Fibroblast of gingiva (primary cell): ENCODE data around the gene TEX2.

Experiments
- DNase-seq: peaks from one replicate; pipeline ENCODE4 v3.0.0-alpha.2; 2011; ENCODE audit warnings: low read depth

TEX2 gene

GRCh38 chr17:64158406-64158805 lies 104.7 kb downstream of the TEX2 start:
- no peak for DNase-seq

- DNase-seq, result no peak
Measured at GRCh38 chr17:64157669-64158180, 105.3 kb downstream of the TEX2 start.

- DNase-seq, result no peak
Measured at GRCh38 chr17:64156670-64157069, 106.4 kb downstream of the TEX2 start.

- peak; percentile 79 for DNase-seq
Measured at GRCh38 chr17:64155751-64156544, 107.1 kb downstream of the TEX2 start.

GRCh38 chr17:64155129-64155528 lies 107.9 kb downstream of the TEX2 start:
- no peak for DNase-seq

GRCh38 chr17:64154717-64155116 lies 108.3 kb downstream of the TEX2 start:
- DNase-seq, result no peak

GRCh38 chr17:64154313-64154695 lies 108.8 kb downstream of the TEX2 start:
- DNase-seq, result no peak

- no peak for DNase-seq
Measured at GRCh38 chr17:64153565-64154312, 109.3 kb downstream of the TEX2 start.

GRCh38 chr17:64152428-64153125 lies 110.5 kb downstream of the TEX2 start:
- DNase-seq, result no peak

- DNase-seq, result no peak
Measured at GRCh38 chr17:64151016-64151368, 112.1 kb downstream of the TEX2 start.

- peak; percentile 78 for DNase-seq
Measured at GRCh38 chr17:64150237-64151015, 112.6 kb downstream of the TEX2 start.

GRCh38 chr17:64149196-64149595 lies 113.9 kb downstream of the TEX2 start:
- DNase-seq, result no peak

GRCh38 chr17:64148699-64149098 lies 114.4 kb downstream of the TEX2 start:
- peak; percentile 46 for DNase-seq

GRCh38 chr17:64148017-64148631 lies 114.9 kb downstream of the TEX2 start:
- DNase-seq, result peak; percentile 9

- peak; percentile 53 for DNase-seq
Measured at GRCh38 chr17:64147110-64148016, 115.7 kb downstream of the TEX2 start.

- DNase-seq, result peak; percentile 72
Measured at GRCh38 chr17:64146418-64147109, 116.5 kb downstream of the TEX2 start.

- peak; percentile 100 for DNase-seq
Measured at GRCh38 chr17:64145751-64146417, 117.2 kb downstream of the TEX2 start.

GRCh38 chr17:64145375-64145750 lies 117.7 kb downstream of the TEX2 start:
- no peak for DNase-seq

- no peak for DNase-seq
Measured at GRCh38 chr17:64139542-64139941, 123.5 kb downstream of the TEX2 start.
